HepG2 (cell line): ENCODE data around the gene NYAP1. TPM values are rescaled to one million over a fixed set of nuclear protein-coding genes. Genes with fewer than 3 reads are reported as not detected.
A peak's percentile ranks its signal among the peaks of the same experiment; 100 is the strongest.

Source experiments
- BRF2 ChIP-seq: sonication (generic); formaldehyde crosslinking; IDR thresholded peaks from 2 replicates; pipeline ENCODE4 v1.8.1; 2022; ENCODE audit warnings: mild to moderate bottlenecking, missing genetic modification reagents
- CEBPZ ChIP-seq: IDR thresholded peaks from 2 replicates; pipeline ENCODE4 v1.6.1; 2012; ENCODE audit warnings: low read length, improper control_type of control experiment
- ESRRA ChIP-seq: sonication (generic); formaldehyde crosslinking; IDR thresholded peaks from 2 replicates; pipeline ENCODE4 v1.5.1; 2020; ENCODE audit warnings: mild to moderate bottlenecking, low read depth, missing genetic modification reagents
- HNF1A ChIP-seq, 2 experiments: sonication (generic) in 1 of 2; formaldehyde crosslinking in 1 of 2; IDR thresholded peaks; 2 replicates each; pipeline versions ENCODE4 v1.4.0 to v1.6.1; 2016 to 2020; ENCODE audit warnings: borderline replicate concordance in 1 of 2, low read depth in 1 of 2, mild to moderate bottlenecking in 1 of 2, missing genetic modification reagents in 1 of 2
- NBN ChIP-seq: fragments of 450-650 bp; conservative IDR thresholded peaks from 2 replicates; pipeline ENCODE4 v1.6.1; 2017
- NCOA2 ChIP-seq: sonication (generic); formaldehyde crosslinking; IDR thresholded peaks from 2 replicates; pipeline ENCODE4 v1.8.0; 2022; ENCODE audit warnings: inconsistent platforms
- NR2F1 ChIP-seq, 2 experiments: fragments of 450-650 bp in 1 of 2; formaldehyde crosslinking in 1 of 2; IDR thresholded peaks; 2 replicates each; pipeline versions ENCODE4 v1.5.0 to v1.6.1; 2016 to 2020; ENCODE audit warnings: mild to moderate bottlenecking in 1 of 2, missing compliant biosample characterization in 1 of 2, missing genetic modification reagents in 1 of 2, moderate library complexity in 1 of 2
- PHF8 ChIP-seq: sonication (generic); formaldehyde crosslinking; IDR thresholded peaks from 2 replicates; pipeline ENCODE4 v1.5.0; 2020; ENCODE audit warnings: missing genetic modification reagents
- PRMT3 ChIP-seq: sonication (generic); formaldehyde crosslinking; IDR thresholded peaks from 2 replicates; pipeline ENCODE4 v1.8.1; 2022; ENCODE audit warnings: low read depth, mild to moderate bottlenecking, moderate library complexity, missing genetic modification reagents, borderline replicate concordance
- SAP130 ChIP-seq: IDR thresholded peaks from 2 replicates; pipeline ENCODE4 v1.6.1; 2016; ENCODE audit warnings: low read depth
- SNRNP70 ChIP-seq: fragments of 200-400 bp; formaldehyde crosslinking; IDR thresholded peaks from 2 replicates; pipeline ENCODE4 v1.6.1; 2017; ENCODE audit warnings: mild to moderate bottlenecking, low read depth, low read length, moderate library complexity
- SSRP1 ChIP-seq: IDR thresholded peaks from 2 replicates; pipeline ENCODE4 v1.6.1; 2016; ENCODE audit warnings: control low read depth
- ZBTB43 ChIP-seq: sonication (generic); formaldehyde crosslinking; conservative IDR thresholded peaks from 2 replicates; pipeline ENCODE4 v1.4.0; 2020; ENCODE audit warnings: missing genetic modification reagents
- ZNF512B ChIP-seq: sonication (generic); formaldehyde crosslinking; IDR thresholded peaks from 2 replicates; pipeline ENCODE4 v1.5.1; 2020; ENCODE audit warnings: missing genetic modification reagents, mild to moderate bottlenecking, borderline replicate concordance
- ZNF740 ChIP-seq: sonication (generic); formaldehyde crosslinking; IDR thresholded peaks from 2 replicates; pipeline ENCODE4 v1.4.0; 2020; ENCODE audit warnings: missing genetic modification reagents
- ZNF772 ChIP-seq: sonication (generic); formaldehyde crosslinking; IDR thresholded peaks from 2 replicates; pipeline ENCODE4 v1.5.0; 2020; ENCODE audit warnings: mild to moderate bottlenecking, missing genetic modification reagents
- polyA plus RNA-seq, 8 experiments: library from polyadenylated mRNA; depleted of rRNA in 3 of 8; stranded (reverse) in 7 of 8; unstranded in 1 of 8; fragments of >200 nt; fragmentation: Illumina TruSeq in 4 of 8; extraction: Trizol in 4 of 8; gene quantifications; 2 replicates each; pipeline versions ENCODE4 v1.2.1 to v1.2.3, GENCODE V29; 2011 to 2016; ENCODE audit warnings: low read depth in 4 of 8, missing spikeins in 1 of 8, mixed read lengths in 1 of 8; ENCODE audit not compliant: insufficient read depth in 1 of 8
- total RNA-seq, 5 experiments: library from RNA; depleted of rRNA; stranded (reverse); fragments of >200 nt; fragmentation: Illumina TruSeq; extraction: Trizol; gene quantifications; 2 replicates each; pipeline ENCODE4 v1.2.3, GENCODE V29; 2016; ENCODE audit warnings: low read depth in 1 of 5

The NYAP1 gene
- total and polyA plus RNA-seq, 2 of the 13 experiments (the other 11 are each of a cell fraction or from before 2014, with no cell fraction given) = 0.15 to 0.46 TPM

- TF ChIP-seq PRMT3 (CRISPR knock-in tag) = no peak
- peak; percentile 57; the same call in 1 of the 2 replicates for TF ChIP-seq ESRRA (CRISPR knock-in tag)
- TF ChIP-seq SSRP1 (CRISPR knock-in tag) = no peak
- TF ChIP-seq CEBPZ = no peak
- TF ChIP-seq BRF2 (CRISPR knock-in tag) = no peak
- TF ChIP-seq ZNF512B (CRISPR knock-in tag) = no peak
- no peak for TF ChIP-seq ZBTB43 (CRISPR knock-in tag)
- no peak for TF ChIP-seq SNRNP70
- TF ChIP-seq SAP130 (CRISPR knock-in tag) = peak; percentile 58
- peak; percentile 41; the same call in 1 of the 2 replicates for TF ChIP-seq HNF1A (IDR thresholded peaks at IDR 0.05; ENCODE audit: low read depth)
- peak; percentile 18; the same call in 1 of the 2 replicates for TF ChIP-seq HNF1A (CRISPR knock-in tag; IDR thresholded peaks at IDR 0.05; ENCODE audit: borderline replicate concordance)
- peak in 1 of 2 experiments; percentile 85; a peak in 2 of 4 replicates for TF ChIP-seq NR2F1 (CRISPR knock-in tag; IDR thresholded peaks at IDR 0.05)
- TF ChIP-seq NBN = no peak
- peak; percentile 77 for TF ChIP-seq NCOA2 (CRISPR knock-in tag)
- TF ChIP-seq ZNF740 = no peak
- no peak for TF ChIP-seq PHF8
- TF ChIP-seq ZNF772 = no peak
These were observed 60.7 kb downstream of the NYAP1 start (continued) for GRCh38 chr7:100544386-100544785.
